Motor neuron (in vitro differentiated cells): ENCODE data around the gene ANKS3. TPM values are rescaled to one million over a fixed set of nuclear protein-coding genes. Genes with fewer than 3 reads are reported as not detected.
A peak's percentile ranks its signal among the peaks of the same experiment; 100 is the strongest.

Experiments
- ATAC-seq, 8 experiments: fragments of 200-7000 bp; cut with Tn5 transposase; replicated peaks in 6 of 8; 2 replicates each; pipeline ENCODE4 v1.8.0; 2021; ENCODE audit warnings: mild to moderate bottlenecking in 8 of 8, moderate library complexity in 8 of 8
- H3K27ac ChIP-seq, 2 donors: fragments of 250-450 bp; sonication (Bioruptor Pico); 2 replicates each; pipeline ENCODE4 v1.9.0; 2021; ENCODE audit warnings: antibody characterized with exemption in 2 of 2, mild to moderate bottlenecking in 2 of 2, moderate library complexity in 1 of 2
- H3K4me1 ChIP-seq, 2 donors: fragments of 250-450 bp; sonication (Bioruptor Pico); replicated peaks in 1 of 2; 2 replicates each; pipeline ENCODE4 v1.6.1; 2021; ENCODE audit warnings: antibody characterized with exemption in 2 of 2, mild to moderate bottlenecking in 2 of 2, moderate library complexity in 1 of 2
- H3K4me3 ChIP-seq, 5 donors: fragments of 250-450 bp; sonication (Bioruptor Pico); 2 replicates each; pipeline ENCODE4 v1.9.0; 2021; ENCODE audit warnings: antibody characterized with exemption in 5 of 5, mild to moderate bottlenecking in 5 of 5, moderate library complexity in 4 of 5
- WGBS, 10 experiments: fragments of 450-650 bp; shearing (Covaris generic); methylation state at CpG; one replicate each; pipeline ENCODE4 v1.0.0; 2022; 5-methylcytosine and 5-hydroxymethylcytosine counted together
- in situ Hi-C, 9 experiments: fragments of 400-800 bp; cut with MboI; loops; one replicate each; pipeline ENCODE4 v1.15.0; 2021; ENCODE audit warnings: low sequenced_read_pairs in 9 of 9, low pct_unique_long_range_greater_than_20kb in 2 of 9; ENCODE audit not compliant: unreplicated experiment in 9 of 9
- total RNA-seq, 8 experiments: library from RNA; unstranded; fragments of 300-600 nt; gene quantifications; 2 replicates each; pipeline versions ENCODE4 v1.2.3 to v1.2.4, GENCODE V29; 2022

Gene ANKS3
- total RNA-seq, 8 experiments from 2014 or later = 11.7 to 35.5 (median 26.2) TPM

GRCh38 chr16:4683255-4684057 is 50.6 kb downstream of the ANKS3 start:
- H3K4me3 ChIP-seq = no peak overlapping the region
- peak overlapping the region in 1 of 2 donors; percentile 36 for H3K27ac ChIP-seq
- no peak for ATAC-seq
- in situ Hi-C loops = no loop called here
- WGBS, 10 experiments = 90 to 100% (median 96%) methylated on average over 1 to 9 of the region's 17 CpGs; no CpG with 5 or more reads in 6 of the 10 experiments
- H3K4me1 ChIP-seq = peaks cover 0 to 3% of the 10 kb centered on the region in 2 donors

DNA sequence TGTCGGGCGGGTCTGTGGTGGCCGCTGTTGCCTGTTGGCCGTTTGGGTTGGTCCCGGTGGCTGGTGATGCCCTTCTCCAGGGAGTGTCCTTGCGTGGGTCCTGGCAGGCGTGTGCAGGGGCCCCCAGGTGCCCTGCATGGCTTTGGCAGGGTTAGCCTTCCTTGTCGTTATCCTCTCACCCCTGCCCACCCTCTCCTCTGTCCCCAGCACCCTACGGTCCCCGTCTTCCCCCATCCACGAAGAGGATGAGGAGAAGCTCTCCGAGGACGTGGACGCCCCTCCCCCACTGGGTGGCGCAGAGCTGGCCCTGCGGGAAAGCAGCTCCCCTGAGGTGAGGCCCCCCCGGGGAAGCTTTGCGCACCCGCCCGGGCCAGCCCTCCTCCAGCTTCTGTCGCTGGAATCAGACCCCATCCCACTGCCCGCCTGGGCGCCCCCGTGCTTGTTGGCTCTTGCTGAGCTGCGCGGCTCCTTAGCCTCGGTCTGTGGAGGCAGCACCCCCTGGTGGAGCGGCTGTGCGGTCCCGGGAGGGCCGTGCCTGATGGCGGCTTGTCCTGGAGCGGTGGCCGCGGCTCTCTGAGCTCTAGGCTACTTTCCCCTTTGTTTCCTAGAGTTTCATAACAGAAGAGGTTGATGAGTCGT is 51.3 kb downstream of the ANKS3 start:
- 100% methylated on average over 1 of the region's 36 CpGs; no CpG with 5 or more reads in 9 of the 10 experiments for WGBS, 10 experiments
- in situ Hi-C loops = no loop called here

GRCh38 chr16:4682084-4682591 is 51.9 kb downstream of the ANKS3 start:
- peak in 5 of 8 experiments; percentile 31 to 48 (median 34) for ATAC-seq
- Histone ChIP-seq H3K4me1 (peaks cover 0 to 3% of the 10 kb centered on the region in 2 donors), H3K27ac (peak overlapping the region in 1 of 2 donors; percentile 39), H3K4me3 (no peak overlapping the region)
- in situ Hi-C loops = no loop called here
- WGBS, 10 experiments = 60% methylated on average over 1 of the region's 26 CpGs; no CpG with 5 or more reads in 9 of the 10 experiments

More for the DNA sequence above, 51.3 kb downstream of the ANKS3 start:
- H3K4me3 ChIP-seq = no peak overlapping the region
- peak overlapping the region; percentile 39 to 41 for H3K27ac ChIP-seq
- H3K4me1 ChIP-seq = peaks cover 0 to 3% of the 10 kb centered on the region in 2 donors
- peak in 7 of 8 experiments; percentile 9 to 54 (median 34) for ATAC-seq

DNA sequence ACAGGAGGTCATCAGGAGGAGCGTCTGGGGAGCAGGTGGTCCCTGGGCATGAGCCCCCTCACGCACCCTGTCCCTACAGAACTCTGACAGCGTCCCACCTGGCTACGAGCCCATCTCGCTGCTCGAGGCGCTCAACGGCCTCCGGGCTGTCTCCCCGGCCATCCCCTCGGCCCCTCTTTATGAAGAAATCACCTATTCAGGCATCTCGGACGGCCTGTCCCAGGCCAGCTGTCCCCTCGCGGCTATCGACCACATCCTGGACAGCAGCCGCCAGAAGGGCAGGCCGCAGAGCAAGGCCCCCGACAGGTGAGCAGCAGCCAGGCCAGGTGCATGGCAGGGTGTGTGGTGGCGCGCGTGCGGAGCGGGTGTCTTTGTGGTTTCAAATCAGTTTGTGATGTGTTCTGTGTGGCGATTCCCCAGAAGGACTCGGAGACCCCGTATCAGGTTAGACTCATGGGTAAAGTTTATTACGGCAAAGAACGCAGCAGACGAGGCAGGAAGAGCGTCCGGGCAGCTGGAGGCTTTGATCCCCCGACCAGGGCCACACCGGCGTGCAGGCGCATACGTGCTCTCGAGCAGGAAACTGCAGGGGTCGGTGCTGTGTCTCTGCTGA is 52.5 kb downstream of the ANKS3 start:
- ATAC-seq = no peak
- WGBS, 10 experiments = 69 to 100% (median 89%) methylated on average over 1 to 9 of the region's 39 CpGs; no CpG with 5 or more reads in 5 of the 10 experiments
- Histone ChIP-seq H3K4me1 (peaks cover 0 to 3% of the 10 kb centered on the region in 2 donors), H3K27ac (no peak overlapping the region), H3K4me3 (no peak overlapping the region)
- in situ Hi-C loops = no loop called here

DNA sequence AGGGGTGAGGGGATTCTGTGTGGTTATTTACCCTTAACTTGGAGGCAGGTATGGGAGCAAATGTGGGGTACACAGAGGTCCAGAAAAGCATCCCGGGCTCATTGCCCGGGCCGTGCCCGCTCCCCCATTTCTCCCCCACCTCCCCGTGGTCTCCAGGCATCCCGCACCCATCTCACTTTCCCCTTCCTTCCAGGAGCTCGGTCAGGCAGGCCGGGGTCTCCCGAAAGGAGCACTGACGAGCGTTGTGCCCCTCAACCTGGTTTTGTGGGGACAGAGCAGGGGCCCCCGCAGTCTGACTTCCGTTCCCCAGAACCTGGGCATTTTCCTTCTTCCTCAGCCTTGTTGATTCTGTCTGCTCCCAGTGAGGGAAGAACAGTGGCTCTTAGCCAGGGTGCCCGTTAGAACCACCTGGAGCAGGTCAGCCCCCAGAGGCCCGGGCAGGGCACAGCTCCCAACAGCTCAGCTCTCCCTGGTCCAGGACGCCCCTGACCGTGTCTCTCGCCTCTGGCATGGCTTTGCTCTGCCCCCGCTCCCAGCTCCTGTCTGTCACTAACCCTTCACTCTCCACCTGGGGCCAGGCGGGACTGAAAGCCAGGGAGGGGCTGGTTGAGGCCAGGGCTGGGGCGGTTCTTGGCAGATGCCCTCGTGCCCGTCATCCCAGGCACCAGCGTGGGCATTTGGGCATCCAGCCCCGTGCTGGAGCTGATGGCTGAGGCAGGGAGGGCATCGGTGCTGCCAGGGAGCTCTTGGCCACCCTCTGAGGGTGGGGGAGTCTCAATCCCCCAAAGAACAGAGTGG is 53.2 kb downstream of the ANKS3 start:
- ATAC-seq = no peak
- WGBS, 10 experiments = 72 to 100% (median 90%) methylated on average over 1 to 5 of the region's 26 CpGs; no CpG with 5 or more reads in 5 of the 10 experiments
- no peak overlapping the region for H3K27ac ChIP-seq
- H3K4me3 ChIP-seq = no peak overlapping the region
- in situ Hi-C loops = no loop called here
- peaks cover 0 to 3% of the 10 kb centered on the region in 2 donors for H3K4me1 ChIP-seq

DNA sequence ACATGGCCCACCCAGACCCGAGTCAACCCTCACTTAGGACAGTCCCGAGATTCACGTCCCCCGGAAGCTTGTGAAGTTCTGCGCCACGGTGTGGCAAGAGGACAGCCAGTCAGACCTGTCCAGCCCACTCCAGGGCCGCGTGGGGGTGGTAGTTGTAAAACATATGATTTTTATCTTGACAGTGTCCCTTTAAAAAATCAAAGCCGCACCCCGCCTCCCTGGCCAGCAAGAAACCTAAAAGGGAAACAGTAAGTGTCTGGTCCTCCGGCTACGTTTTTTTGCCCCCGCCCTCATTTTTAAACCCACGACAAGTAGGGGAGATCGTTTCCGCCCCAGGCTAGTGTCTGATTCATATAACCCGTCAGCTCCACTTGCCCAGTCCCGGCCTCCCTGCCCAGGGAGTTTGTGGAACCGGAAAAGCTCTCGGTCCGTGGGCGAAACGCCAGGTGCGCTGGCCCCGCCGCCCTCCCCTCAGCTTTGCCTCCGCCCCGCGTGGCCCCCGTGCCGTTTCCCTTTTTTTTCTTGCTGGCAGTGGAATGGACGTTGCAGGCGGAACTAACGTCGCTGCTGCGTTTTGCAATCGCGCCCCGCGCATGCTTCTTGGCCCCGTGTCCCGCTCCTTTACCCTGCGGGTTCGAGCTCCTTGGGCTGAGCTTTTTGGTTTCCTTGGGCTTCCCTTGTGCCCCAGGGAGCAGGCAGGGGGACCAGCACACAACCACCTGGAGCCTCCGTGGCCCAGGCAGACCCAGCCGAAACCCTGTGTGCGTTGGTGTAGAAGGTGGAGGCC is 54.0 kb downstream of the ANKS3 start:
- in situ Hi-C loops = no loop called here
- ATAC-seq = peak in 2 of 8 experiments; percentile 52 to 78
- H3K4me1 ChIP-seq = peaks cover 0 to 3% of the 10 kb centered on the region in 2 donors
- WGBS, 10 experiments = 86 to 100% (median 96%) methylated on average over 1 to 32 of the region's 47 CpGs; no CpG with 5 or more reads in 5 of the 10 experiments
- H3K4me3 ChIP-seq = no peak overlapping the region
- H3K27ac ChIP-seq = no peak overlapping the region

DNA sequence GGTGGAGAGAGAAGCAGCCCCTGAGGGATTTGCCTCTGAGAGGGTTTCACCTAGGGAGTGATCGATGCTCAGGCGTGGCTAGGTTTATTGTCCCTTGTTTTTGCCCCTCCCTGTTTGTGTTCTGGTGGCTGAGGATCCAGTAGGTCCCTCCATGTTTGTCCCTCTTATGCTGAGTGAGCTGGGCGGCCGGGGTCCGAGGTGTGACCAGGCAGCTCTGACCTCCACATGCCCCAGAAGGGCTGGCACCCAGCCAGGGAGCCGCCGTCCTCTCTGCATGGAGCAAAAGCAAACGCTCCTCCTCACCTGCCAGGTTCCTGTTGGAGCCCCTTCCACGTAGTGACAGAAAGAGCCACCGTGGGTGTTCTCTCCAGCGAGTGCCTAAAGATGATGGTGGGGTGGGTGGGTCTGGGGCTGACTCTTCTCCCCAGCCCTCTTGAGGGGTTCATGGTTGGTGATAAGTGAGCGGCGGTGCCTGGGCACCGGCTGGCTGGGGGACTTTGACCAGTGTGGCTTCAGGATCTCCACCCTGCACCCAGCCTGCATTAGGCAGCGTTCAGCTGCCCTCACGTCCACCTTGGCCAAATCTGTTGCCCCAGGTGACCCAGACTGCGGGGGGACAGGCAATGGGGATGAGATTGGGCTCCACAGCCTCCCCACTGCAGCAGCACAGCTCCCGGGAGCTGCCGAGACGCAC is 54.8 kb downstream of the ANKS3 start:
- in situ Hi-C loops = no loop called here
- Histone ChIP-seq H3K27ac (no peak overlapping the region), H3K4me3 (no peak overlapping the region), H3K4me1 (peaks cover 0 to 3% of the 10 kb centered on the region in 2 donors)
- WGBS, 10 experiments = 87 to 100% (median 94%) methylated on average over 1 to 12 of the region's 20 CpGs; no CpG with 5 or more reads in 6 of the 10 experiments
- no peak for ATAC-seq

DNA sequence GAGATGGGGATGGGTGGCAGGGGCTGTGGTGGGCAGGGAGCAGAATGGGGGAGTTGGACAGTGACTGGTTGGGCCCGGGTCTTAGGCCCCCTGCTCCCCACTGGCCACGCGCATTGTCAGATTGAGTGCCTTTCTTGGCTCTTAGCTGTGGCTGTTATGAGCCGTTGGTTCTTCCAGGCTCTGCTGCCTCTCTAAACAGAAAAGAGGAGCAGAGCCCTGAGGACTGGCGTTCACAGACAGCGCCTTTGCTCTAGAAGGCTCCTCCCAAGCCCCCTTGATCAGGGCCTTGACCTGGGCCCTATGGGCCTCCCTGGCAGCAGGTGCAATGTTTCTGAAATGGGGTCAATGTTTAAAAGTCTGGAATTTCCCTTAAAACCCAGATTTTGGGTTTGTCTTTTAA is 55.5 kb downstream of the ANKS3 start:
- H3K27ac ChIP-seq = no peak overlapping the region
- in situ Hi-C loops = no loop called here
- no peak for ATAC-seq
- WGBS, 10 experiments = 50% methylated on average over 1 of the region's 6 CpGs; no CpG with 5 or more reads in 9 of the 10 experiments
- no peak overlapping the region for H3K4me3 ChIP-seq
- peaks cover 0 to 3% of the 10 kb centered on the region in 2 donors for H3K4me1 ChIP-seq

- in situ Hi-C loops = no loop called here
- peaks cover 0 to 3% of the 10 kb centered on the region in 2 donors for H3K4me1 ChIP-seq
- no peak overlapping the region for H3K27ac ChIP-seq
- WGBS, 10 experiments = 87 to 100% (median 89%) methylated on average over 1 to 6 of the region's 9 CpGs; no CpG with 5 or more reads in 4 of the 10 experiments
- no peak for ATAC-seq
- H3K4me3 ChIP-seq = no peak overlapping the region
These were observed 56.1 kb downstream of the ANKS3 start for GRCh38 chr16:4677994-4678393.

DNA sequence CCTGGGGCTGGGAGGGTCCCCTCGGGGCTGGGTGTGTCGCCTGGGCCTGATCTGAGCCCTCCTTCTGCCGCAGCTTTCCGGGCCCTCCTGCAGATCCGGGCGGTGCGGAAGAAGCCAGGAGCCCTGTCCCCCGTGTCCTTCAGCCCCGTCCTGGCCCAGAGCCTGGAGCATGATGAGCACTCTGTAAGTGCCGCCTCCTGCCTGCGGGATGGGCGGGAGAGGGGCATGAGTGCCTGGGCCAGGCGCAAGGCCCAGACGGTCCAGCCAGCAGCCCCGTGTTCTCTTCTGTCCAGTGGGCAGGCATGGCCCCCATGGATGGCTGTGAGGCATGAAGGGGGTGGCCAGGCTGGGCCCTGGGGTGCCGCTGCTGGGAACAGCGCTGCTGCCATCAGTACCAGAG is 56.7 kb downstream of the ANKS3 start:
- in situ Hi-C loops = no loop called here
- H3K4me3 ChIP-seq = no peak overlapping the region
- 80 to 94% (median 90%) methylated on average over 2 to 6 of the region's 17 CpGs; no CpG with 5 or more reads in 7 of the 10 experiments for WGBS, 10 experiments
- peaks cover 0 to 3% of the 10 kb centered on the region in 2 donors for H3K4me1 ChIP-seq
- peak in 1 of 8 experiments; percentile 5 for ATAC-seq
- no peak overlapping the region for H3K27ac ChIP-seq

GRCh38 chr16:4676831-4677230 is 57.2 kb downstream of the ANKS3 start:
- peak in 2 of 8 experiments; percentile 67 to 89 for ATAC-seq
- H3K4me3 ChIP-seq = no peak overlapping the region
- H3K27ac ChIP-seq = no peak overlapping the region
- 74 to 96% (median 93%) methylated on average over 2 to 8 of the region's 11 CpGs; no CpG with 5 or more reads in 5 of the 10 experiments for WGBS, 10 experiments
- in situ Hi-C loops = no loop called here
- H3K4me1 ChIP-seq = peaks cover 0 to under 1% of the 10 kb centered on the region in 2 donors
